Fibroblast of lung (primary cell): Measurements from ENCODE around the gene MRPS5.
"Not testable (repeated sequence)": the region's sequence is repeated elsewhere in the genome, so short reads cannot be mapped to it uniquely, and the experiment has no call there.

Experiments used
- EZH2 ChIP-seq: IDR thresholded peaks from 2 replicates; pipeline ENCODE4 v1.5.1; 2012; ENCODE audit warnings: low read length, control low read depth, mild to moderate bottlenecking; ENCODE audit errors: missing control alignments
- TF ChIP-seq, protein P1 (sequence below), 2 donors: IDR thresholded peaks in 1 of 2; conservative IDR thresholded peaks in 1 of 2; 1 replicate in 1 of 2; 2 replicates in 1 of 2; pipeline ENCODE4 v1.5.1; 2011 to 2012; ENCODE audit warnings: low read length in 2 of 2, control low read depth in 1 of 2, inconsistent platforms in 1 of 2, low read depth in 1 of 2, mild to moderate bottlenecking in 1 of 2

DNA sequence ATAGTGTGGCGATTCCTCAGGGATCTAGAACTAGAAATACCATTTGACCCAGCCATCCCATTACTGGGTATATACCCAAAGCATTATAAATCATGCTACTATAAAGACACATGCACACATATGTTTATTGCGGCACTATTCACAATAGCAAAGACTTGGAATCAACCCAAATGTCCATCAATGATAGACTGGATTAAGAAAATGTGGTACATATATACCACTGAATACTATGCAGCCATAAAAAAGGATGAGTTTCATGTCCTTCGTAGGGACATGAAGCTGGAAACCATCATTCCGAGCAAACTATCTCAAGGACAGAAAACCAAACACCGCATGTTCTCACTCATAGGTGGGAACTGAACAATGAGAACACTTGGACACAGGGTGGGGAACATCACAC is 23.3 kb downstream of the MRPS5 start:
- TF ChIP-seq, protein P1, sequence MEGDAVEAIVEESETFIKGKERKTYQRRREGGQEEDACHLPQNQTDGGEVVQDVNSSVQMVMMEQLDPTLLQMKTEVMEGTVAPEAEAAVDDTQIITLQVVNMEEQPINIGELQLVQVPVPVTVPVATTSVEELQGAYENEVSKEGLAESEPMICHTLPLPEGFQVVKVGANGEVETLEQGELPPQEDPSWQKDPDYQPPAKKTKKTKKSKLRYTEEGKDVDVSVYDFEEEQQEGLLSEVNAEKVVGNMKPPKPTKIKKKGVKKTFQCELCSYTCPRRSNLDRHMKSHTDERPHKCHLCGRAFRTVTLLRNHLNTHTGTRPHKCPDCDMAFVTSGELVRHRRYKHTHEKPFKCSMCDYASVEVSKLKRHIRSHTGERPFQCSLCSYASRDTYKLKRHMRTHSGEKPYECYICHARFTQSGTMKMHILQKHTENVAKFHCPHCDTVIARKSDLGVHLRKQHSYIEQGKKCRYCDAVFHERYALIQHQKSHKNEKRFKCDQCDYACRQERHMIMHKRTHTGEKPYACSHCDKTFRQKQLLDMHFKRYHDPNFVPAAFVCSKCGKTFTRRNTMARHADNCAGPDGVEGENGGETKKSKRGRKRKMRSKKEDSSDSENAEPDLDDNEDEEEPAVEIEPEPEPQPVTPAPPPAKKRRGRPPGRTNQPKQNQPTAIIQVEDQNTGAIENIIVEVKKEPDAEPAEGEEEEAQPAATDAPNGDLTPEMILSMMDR (conservative IDR thresholded peaks at IDR 0.05 in 1 of 2, IDR thresholded peaks at IDR 0.05 in 1 of 2; ENCODE audit: low read depth in 1 of 2, low read length in 2 of 2), result not testable (repeated sequence)
- TF ChIP-seq EZH2, result not testable (repeated sequence)
